Endothelial cell of umbilical vein (primary cell): ENCODE results near the gene RPS6KA5.

Source experiments
- EZH2 ChIP-seq: IDR thresholded peaks from 2 replicates; pipeline ENCODE4 v1.6.1; 2012; ENCODE audit warnings: borderline replicate concordance, low read depth, mild to moderate bottlenecking, moderate library complexity, low read length, inconsistent platforms; ENCODE audit not compliant: severe bottlenecking
- FOS ChIP-seq: IDR thresholded peaks from 2 replicates; pipeline ENCODE4 v1.6.1; 2011; ENCODE audit warnings: mild to moderate bottlenecking, low read length, moderate library complexity, borderline replicate concordance; ENCODE audit not compliant: insufficient read depth
- GATA2 ChIP-seq: IDR thresholded peaks from 2 replicates; pipeline ENCODE4 v1.7.0; 2011; ENCODE audit warnings: low read depth, mild to moderate bottlenecking, moderate library complexity, mixed read lengths, low read length; ENCODE audit not compliant: insufficient read length, insufficient read depth
- JUN ChIP-seq: IDR thresholded peaks from 2 replicates; pipeline ENCODE4 v1.6.1; 2011; ENCODE audit warnings: borderline replicate concordance, low read depth; ENCODE audit not compliant: insufficient read length, insufficient read depth
- MYC ChIP-seq: IDR thresholded peaks from one replicate; pipeline ENCODE4 v1.6.1; 2011; ENCODE audit warnings: mild to moderate bottlenecking, low read depth, low read length
- POLR2A ChIP-seq: IDR thresholded peaks from 2 replicates; pipeline ENCODE4 v1.6.1; 2012; ENCODE audit warnings: low read depth, mild to moderate bottlenecking, control low read depth, low read length
- POLR2AphosphoS5 ChIP-seq: IDR thresholded peaks from 2 replicates; pipeline ENCODE4 v1.6.1; 2012; ENCODE audit warnings: low read depth, mild to moderate bottlenecking, control low read depth, low read length, moderate library complexity; ENCODE audit not compliant: insufficient read depth
- TF ChIP-seq, protein P1 (sequence below), 2 donors: IDR thresholded peaks; 1 replicate in 1 of 2; 2 replicates in 1 of 2; pipeline ENCODE4 v1.5.1; 2011; ENCODE audit warnings: low read length in 2 of 2, mild to moderate bottlenecking in 2 of 2, moderate library complexity in 2 of 2, control low read depth in 1 of 2, inconsistent platforms in 1 of 2, low read depth in 1 of 2; ENCODE audit not compliant: insufficient read depth in 1 of 2; ENCODE audit errors: extremely low read depth in 1 of 2
- TF ChIP-seq, protein P2 (sequence below): IDR thresholded peaks from 2 replicates; pipeline ENCODE4 v1.6.1; 2011; ENCODE audit not compliant: insufficient read depth, insufficient read length

DNA sequence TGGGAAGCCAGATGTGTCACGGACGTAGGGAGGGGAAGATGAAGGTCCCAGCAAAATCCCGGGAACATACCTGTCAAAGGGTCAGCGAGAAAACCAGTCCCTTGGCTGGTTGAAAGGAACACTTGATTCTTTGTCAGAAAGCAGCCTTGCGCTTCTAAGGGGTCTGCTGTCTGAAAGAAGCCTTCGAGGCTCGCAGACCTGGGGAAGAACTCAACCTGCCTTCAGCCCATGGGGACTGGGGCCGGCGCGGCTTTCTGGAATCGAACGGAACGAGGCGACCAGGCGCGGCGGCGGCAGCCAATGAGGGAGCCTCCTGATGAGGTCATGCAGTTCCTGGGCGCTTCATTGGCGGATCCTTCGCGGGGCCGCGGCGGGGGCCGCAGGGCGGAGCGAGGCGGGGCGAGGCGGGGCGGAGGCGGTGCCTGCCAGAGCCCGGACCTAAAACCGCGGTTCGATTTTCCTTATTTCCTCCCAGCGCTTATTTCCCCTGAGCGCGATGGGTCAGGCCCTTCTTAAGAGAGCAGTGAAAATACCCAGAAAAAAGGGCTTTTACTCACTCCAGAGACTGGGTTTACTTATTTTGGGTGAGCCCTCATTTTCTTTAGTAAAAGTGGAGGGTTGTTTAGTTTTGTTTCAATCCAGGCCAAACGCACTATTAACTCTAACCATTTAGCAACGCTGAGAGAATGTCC, 232.4 kb downstream of the RPS6KA5 start:
- TF ChIP-seq, protein P1, sequence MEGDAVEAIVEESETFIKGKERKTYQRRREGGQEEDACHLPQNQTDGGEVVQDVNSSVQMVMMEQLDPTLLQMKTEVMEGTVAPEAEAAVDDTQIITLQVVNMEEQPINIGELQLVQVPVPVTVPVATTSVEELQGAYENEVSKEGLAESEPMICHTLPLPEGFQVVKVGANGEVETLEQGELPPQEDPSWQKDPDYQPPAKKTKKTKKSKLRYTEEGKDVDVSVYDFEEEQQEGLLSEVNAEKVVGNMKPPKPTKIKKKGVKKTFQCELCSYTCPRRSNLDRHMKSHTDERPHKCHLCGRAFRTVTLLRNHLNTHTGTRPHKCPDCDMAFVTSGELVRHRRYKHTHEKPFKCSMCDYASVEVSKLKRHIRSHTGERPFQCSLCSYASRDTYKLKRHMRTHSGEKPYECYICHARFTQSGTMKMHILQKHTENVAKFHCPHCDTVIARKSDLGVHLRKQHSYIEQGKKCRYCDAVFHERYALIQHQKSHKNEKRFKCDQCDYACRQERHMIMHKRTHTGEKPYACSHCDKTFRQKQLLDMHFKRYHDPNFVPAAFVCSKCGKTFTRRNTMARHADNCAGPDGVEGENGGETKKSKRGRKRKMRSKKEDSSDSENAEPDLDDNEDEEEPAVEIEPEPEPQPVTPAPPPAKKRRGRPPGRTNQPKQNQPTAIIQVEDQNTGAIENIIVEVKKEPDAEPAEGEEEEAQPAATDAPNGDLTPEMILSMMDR (IDR thresholded peaks at IDR 0.05; ENCODE audit: extremely low read depth in 1 of 2, insufficient read depth in 1 of 2, low read depth in 1 of 2, low read length in 2 of 2) = no peak
- TF ChIP-seq POLR2A (peak; percentile 71), POLR2AphosphoS5 (peak; percentile 53), FOS (no peak), EZH2 (no peak), JUN (no peak), GATA2 (no peak), MYC (no peak)
- TF ChIP-seq, protein P2, sequence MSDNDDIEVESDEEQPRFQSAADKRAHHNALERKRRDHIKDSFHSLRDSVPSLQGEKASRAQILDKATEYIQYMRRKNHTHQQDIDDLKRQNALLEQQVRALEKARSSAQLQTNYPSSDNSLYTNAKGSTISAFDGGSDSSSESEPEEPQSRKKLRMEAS = no peak
